Putamen (tissue), 1 donor: ENCODE data around the gene IFNK.

Experiments used
- DNase-seq: peaks from one replicate; pipeline ENCODE4 v3.0.0-alpha.2; 2016; ENCODE audit warnings: low spot score

IFNK gene

GRCh38 chr9:27573634-27574590, 49.8 kb downstream of the IFNK start:
- DNase-seq = peak; percentile 97
